NCI-H69 (cell line): Measurements from ENCODE around the gene IL5RA.

Experiments
- DNase-seq: peaks from one replicate; lab custom pipeline; 2025; lab: John Stamatoyannopoulos, UW

Gene IL5RA

DNA sequence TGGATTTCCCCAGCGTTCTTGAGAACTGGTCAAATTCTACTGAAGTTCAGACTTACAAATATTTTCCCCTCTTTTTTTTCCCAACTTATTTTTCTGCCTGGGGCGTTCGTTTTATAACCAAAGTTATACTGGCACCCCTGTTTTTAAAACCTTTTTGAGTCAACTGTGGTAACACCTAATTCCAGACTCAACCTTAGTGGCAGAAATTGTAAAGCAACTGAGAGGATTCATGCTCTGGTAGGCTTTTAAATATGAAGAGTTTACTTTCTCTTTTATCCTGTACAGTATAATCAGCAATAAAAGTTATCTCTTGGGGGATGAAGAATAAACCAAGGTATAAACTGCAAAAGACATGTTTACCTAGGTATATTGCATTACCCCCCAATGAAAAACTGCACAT, 2.3 kb downstream of the IL5RA start:
- no peak for DNase-seq

DNA sequence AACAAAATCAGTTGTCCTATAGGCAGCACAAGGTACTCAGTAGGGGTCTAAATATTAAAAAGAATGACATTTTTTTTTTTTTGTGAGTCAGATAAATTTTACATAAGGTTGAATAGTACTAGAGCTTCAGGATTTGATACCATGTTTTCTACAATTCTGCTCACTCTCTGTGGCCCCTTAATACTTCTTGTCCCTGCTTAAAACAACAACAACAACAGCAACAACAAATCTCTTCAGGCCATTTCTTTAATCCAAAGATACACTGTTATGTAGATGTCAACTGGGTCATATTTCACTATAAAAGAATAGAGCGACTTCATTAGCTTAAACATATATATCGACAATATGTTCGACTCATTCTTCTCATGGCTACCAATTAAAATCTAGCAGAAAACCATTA, 3.0 kb downstream of the IL5RA start:
- no peak for DNase-seq

DNA sequence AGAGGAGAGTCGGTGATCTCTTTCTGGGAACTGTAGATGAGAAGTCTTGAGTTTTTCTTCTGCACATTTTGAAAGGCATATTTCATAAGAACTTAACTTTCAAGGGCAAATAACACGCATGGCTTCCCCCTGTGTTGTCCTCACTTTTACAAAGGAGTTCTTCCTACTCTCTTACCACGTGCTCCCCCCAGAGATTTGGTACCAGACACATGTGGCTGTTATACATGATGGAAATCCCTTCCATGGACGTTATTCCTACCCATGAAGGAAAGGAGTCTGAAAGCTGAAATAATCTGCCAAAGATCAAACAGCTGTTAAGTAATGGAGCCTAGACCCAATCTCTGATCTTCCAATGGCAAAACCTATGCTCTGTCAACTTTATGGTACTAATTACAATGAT, 4.4 kb downstream of the IL5RA start:
- no peak for DNase-seq

DNA sequence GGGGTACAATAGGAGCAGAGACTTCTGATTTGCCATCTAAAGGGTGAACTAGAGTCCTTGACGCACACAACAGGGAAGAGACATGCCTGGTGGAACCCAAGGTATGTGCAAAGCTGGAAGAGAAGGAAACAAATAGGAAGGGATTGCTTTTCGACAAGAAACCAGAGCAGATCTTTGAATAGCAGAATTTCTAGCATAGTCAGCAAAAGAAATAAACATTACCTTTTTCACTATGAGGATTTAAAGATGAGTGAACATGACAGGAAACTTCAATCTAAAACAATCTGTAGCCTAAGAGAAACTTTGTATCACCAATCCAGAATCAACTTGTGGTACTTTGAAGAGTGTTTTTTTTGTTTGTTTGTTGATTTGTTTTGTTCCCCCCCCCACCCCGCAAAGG, 4.9 kb downstream of the IL5RA start:
- DNase-seq, result no peak

DNA sequence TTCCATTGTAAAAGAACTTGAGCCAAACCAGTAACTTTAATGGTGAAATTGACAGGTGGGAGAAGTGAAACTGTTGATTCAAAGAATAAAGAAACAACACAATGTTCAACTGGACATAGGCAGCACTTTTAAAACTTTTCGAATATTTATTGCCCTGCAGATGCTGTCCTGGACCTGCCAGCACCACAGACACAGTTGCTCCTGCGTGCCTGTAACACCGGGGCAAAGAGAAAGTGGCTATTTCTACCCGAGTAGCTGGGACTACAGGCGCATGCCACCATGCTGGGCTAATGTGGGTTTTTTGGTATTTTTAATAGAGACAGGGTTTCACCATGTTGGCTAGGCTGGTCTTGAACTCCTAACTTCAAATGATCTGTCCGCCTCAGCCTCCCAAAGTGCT, 7.4 kb downstream of the IL5RA start:
- no peak for DNase-seq

DNA sequence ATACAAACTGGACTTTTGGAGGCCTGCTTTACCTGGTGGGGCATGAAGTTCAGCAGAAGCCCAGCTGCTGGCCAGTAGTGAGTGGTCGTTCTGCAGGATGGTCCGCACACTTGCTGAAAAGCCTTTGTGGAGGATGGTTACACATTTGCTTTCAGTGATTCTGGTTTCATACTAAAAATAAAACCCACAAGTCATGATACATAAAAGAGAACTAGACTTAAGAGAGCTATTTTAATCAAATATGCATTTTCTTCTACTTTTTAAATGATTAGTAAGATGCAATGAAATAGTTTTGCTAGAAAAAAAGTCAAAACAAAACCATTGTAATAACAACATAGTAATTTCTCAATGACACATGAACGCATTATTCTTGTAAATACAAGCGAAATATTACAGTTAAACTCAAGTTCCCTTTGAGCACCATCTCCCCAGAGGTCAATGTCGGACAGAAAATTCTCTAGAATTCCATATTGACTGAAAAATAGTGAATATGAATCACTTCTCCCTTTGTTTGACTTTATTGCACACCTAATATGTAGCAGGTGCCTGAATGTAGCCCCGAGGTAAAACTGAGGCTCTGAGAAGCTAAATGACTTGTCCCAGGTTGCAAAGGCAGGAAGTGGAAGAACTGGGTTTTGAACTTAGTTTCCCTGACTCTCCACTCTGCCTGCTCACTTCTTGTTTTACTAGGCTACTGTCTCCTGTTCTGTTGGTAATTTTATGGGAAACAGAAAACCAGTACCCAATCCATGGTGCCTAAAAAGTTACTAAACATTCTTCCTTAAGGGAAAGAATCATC, 8.3 kb downstream of the IL5RA start:
- no peak for DNase-seq

DNA sequence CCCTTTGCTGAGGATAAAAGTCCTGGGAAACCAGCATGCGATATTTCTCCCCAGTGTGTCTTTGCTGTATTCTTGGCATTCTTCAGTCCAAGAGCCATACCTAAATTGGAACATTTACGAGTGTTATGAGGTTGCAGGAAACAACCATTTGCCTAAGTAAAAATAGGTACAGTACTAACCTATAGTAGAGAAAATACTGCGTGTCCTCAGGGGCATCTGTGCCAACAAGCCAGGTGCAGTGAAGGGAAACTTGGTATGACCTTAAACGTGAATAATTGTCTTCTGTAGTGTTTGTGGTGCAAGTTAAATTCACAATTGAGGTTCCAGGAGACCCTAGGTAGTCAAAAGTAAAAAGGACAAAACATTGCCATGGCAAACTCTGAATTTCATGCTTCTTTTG, 12.2 kb downstream of the IL5RA start:
- no peak for DNase-seq

DNA sequence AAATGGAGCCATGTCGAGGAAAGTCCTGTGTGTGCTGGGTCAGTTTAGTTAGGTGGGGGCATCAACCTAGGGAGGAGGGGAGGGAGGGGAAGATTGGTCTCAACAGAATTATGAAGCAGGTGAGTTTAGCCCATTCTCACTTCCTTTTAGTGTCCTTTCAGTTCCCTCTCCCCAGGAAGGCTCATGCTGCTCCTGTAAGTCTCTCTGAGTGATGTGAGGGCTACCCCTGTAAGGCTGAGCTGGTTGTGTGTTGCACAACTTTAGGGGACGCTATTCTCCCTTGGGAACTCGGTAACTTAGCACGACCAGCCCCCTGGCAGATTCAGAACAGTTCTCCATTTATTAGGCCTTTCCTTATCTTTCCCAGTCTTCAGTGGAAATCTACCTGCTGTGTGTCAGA, 21.2 kb downstream of the IL5RA start:
- DNase-seq, result no peak

DNA sequence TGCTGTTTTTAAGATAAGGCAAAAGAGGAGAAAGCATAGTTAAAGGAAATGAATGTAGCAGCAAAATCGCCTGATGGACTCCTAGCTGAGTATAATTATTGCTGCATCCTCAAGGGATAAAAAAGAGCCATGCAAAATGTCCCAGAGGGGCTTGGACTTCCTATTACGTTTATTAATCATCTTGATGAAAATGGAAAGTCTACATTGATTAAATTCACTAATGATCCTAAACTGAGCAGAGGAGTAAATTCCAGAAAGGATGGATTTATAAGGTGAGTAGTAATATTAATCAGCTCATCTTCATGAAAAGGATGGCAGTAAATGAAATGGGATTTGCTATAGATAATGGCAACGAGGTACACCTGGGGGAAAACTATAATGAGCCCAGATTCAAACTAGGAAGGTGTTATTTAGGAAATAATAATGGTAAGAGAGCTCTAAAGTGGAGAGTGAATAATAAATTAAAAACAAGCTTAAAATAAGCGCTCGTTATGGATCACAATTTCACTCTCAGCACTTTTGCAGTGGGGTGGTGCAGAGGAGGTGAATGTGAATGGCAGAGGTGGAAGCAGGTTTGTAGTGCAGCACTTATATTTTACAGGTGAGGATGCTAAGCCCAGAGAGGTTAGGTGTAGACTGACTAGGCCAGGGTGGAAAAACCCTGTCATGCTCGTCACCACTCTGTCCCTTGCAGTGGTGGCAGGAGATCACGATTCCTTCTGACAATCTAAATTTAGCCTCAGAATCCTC, 22.3 kb downstream of the IL5RA start:
- DNase-seq, result peak; percentile 2

DNA sequence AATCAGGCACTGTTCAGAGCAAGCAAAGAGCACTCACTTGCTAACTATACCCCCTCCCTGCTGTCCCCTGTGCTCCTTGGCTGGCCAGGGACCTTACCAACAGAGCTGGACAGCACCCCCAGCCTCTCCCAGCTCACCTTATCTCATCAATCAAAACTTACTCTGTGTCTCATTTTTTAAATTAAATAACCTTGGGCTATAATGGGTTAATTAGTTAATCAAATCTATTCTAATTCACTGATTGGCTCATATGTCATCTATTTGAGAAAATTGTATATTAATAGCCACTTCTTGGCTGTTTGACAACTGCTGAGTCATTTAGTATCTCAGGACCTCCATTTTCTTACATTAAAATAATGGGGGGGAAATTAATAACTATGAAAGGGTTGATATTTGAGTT, 22.9 kb downstream of the IL5RA start:
- no peak for DNase-seq

DNA sequence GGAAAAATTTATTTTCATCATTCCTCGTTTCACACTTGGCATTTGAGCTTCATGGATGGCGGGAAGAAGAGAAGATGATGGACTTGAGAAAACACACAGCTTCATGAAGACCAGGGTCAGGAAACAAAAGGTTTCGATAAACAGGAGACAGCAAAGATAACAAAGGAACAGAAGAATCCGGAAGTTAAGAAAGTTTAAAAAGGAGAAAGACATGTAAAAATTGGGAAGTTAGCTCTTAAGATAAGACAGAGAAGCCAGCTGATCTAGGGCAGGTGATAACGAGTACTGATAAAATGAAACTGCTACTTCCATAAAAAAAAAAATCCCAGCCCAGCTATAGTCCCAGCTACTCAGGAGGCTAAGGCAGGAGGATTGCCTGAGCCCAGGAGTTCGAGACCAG, 23.9 kb downstream of the IL5RA start:
- no peak for DNase-seq

DNA sequence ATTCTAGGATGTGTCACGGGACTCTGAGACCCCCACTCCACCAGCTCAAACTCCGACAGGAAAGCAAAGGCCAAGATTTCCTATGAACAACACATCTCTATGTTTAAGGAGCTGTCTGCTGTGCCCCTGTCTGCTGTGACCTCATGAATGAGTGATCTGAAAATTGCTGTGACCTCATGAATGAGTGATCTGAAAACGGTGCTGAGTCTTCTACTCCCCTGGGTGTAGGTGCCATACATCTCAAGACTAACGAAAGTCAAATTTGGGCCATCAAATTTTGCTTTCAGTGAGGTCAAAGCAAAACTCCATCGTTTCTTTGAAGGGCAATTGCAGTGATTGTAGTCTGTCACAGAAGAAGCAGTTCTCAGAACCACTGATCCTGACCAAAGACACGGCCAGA, 24.4 kb downstream of the IL5RA start:
- DNase-seq, result no peak

DNA sequence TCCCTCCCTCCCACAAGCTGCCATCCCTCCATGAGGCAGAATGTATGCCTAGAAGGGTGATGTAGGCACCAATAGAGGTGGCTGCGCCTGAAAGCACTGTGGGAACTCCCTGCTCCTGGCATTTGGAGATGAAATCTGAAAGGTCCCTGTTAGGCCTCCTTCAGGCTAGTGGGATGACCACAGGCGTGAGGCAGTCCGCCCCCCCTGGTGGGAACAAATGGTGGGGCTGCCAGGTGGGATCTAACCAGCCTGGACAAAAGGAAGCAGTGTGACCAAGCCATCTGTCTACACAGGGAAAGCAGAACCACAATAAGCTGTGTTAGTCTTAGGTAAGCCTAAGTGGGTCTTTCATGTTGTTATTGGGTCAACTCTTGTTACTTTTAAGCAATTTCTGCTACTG, 25.3 kb downstream of the IL5RA start:
- no peak for DNase-seq

DNA sequence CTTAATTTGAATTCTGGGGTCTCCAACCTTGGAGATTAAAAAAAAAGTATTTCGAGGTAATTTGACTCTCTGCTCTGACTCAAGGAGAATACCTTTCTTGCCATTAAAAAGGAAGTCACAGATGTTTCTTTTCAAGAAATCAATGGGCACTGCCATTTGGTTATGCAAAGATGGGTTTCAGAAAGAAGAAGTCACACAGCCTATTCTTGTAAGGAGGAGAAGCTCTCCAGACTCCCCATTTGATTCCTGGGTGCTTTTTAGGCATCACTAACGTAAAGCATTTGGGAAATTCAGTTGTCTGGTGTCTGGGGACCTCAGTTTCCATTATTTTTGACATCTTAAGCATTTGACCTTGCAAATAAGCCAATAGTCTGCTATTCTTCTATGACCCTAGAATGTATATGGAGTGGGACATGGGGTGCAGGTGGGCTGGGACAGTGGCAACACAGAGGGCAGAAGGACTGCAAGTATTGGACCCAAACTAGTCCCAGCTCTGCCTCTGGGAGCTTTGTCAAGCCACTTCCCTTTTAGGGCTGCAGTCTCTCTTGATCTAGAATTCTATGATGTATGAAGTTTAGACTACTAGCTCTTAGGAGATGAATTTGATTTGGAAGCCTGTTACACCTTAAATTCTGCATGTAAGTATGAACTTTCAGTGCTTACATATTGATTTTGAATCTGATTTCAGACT, 27.8 kb downstream of the IL5RA start:
- no peak for DNase-seq

DNA sequence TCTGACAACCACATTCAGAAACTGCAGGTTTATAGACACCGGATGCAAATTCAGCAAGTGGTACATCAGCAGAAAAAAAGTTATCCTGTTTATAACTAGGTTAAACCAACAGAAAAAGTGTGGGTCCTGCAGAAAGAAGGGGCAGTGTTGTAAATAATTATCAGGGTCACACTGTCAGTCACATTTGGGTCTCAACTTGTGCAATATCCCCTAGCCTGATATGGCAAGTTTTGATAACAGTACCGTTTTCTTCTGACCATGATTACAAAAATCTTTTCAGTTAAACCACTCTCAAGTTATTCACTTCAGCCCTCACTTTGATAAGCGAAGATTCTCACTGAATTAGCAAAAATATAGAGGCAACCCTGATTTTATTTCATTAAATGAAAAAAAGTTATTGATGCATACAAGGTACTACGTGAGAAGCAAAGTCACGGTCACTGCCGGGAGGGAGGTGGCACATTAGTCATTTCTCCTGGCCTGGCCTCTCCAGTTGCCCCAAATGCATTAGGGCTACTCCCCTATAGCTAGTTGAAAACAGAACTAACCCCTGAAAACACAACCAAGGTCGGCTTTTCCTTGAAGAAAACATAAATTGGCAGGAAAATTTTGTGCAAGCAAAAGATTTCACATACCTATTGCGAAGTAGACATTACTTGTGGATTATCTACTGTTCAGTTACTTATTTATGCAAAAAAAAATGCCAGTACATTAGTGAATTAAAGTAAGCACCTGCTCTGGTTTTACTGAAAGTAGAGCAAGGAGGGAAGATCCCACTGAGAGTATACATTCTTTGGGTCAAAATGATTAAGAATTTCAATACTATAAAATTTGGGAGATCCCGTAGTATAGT, 28.6 kb downstream of the IL5RA start:
- DNase-seq, result no peak

DNA sequence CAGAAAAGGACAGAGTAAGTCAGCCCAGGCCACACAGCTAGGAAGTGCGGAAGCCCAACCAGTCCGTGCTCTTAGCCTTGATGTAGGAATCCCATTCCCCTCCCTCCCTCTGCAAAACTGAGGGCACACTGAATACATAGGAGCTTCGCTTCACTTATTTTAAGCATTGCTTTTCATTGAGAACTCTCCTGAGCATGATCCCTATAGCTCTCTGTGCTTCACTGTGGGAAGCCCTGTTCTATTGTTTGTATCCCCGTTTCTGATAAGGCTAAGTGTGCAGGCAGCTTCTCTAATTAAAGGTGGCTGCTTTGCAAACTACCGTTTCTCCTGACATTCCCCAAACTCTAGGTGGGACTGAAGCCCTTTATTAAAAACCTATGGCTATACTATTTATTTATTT, 29.9 kb downstream of the IL5RA start:
- peak; percentile 51 for DNase-seq

DNA sequence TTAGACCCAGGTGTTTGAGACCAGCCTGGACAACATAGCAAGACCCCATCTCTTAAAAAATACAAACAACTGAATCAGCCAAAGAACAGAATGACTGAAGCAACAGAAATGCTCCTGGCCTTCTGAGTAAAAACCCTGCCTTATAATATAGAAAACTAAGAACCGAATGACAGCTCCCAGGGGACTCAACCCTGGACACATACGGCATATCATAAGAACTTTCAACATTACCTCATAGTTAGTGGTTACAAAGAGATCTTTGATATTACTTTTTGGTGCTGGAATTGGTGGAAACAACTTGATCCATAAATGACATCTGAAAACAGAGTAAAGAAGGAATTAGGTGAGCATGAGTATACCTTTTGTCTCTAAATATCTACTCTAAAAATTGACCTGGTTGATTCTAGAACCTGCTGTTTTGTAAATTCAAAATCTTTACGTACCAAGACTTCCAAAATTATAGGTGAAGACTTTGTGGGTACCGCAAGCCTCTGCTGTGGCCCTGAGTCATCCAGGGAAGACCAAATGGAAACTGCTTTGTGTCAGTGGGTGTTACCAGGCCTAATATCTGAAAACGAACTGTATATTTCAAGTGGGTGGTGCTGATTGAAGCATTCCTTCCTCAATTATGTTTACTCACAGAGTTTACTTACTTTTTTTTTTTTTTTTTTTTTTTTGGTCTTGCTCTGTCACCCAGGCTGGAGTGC, 35.5 kb downstream of the IL5RA start:
- no peak for DNase-seq

DNA sequence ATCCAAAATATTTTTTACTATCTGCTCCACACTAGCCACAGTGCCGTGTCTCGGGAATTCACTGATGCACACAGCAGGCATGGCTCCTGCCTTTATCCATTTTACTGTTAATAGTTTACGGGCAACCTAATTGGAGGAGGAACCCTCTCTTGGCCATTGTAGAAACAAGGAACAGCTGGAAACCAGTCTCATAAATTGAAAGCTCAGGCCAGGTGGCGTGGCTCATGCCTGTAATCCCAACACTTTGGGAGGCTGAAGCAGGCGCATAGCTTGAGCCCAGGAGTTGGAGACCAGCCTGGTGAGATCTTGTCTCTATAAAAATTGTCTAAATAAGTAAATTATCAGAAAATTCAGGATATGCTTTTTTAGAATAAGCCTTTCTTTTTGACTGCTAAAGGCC, 39.0 kb downstream of the IL5RA start:
- peak; percentile 68 for DNase-seq

DNA sequence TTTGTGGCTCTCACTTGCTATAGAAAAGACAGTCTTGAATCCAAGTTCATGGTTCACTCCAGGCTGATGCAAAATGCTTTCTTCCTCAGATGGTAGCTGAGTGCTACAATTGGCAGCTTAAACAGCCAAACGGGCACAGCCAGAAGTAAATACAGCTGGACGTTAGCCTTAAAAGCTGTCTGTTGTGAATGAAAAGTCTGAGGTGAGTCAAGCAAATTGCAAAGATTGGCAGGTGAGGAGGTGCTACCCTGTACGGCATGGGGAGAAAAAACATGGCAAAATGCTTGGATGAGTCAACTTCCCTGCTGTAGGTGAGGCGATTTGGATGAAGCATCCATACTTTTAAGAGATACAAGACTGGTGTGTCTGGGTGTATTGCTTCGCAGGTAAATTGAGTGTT, 40.5 kb downstream of the IL5RA start:
- DNase-seq, result peak; percentile 70

DNA sequence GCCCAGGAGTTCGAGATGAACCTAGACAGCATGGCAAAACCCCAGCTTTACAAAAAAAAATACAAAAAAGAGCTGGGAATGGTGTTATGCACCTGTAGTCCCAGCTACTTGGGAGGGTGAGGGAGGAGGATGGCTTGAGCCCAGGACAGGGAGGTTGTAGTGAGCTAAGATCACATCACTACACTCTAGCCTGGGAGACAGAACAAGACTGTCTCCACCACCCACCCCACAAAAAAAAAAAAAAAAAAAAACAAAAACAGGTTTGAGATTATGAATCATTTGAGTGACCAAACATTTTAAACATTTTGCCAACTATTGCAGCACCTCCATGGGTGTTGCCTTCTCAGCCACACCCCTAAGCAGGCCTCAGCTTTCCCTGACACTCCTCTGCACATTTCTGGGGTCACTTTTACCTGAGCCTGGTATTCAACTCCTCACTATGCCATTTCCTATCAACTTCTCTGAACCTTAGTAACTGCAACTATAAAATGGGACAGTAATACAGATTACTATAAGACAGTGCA, 41.8 kb downstream of the IL5RA start:
- peak; percentile 32 for DNase-seq

DNA sequence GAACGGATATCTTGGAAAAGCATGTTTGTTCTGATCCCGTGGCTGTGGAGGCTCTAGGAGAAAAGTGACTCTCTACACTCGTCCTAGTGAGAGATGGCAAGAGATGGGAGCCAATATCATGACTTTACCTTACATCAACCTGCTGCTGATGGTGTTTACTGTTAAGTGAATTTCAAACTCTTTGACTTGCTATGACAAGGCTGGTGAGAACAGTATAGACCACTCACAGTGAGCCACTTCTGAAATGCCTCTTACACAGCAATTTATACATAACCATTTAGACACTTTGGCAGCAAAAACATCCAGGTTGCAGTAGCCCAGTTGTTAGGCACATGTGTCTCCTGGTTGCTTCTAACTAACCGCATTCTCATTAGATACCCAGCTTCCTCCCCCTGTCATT, 43.3 kb downstream of the IL5RA start:
- no peak for DNase-seq
